H9 (cell line): ENCODE measurements around the gene SYNPO2. TPM values are rescaled to one million over a fixed set of nuclear protein-coding genes. Genes with fewer than 3 reads are reported as not detected.

ENCODE experiments used
- DNase-seq: peaks from one replicate; pipeline ENCODE4 v3.0.0-alpha.2; 2017
- H2AFZ ChIP-seq: one replicate; pipeline ENCODE4 v1.6.1; 2013; ENCODE audit warnings: mild to moderate bottlenecking, low read length, control low read depth, moderate library complexity
- H2AK5ac ChIP-seq: 2 replicates; pipeline ENCODE4 v1.6.1; 2013; ENCODE audit warnings: low read length, control low read depth, mixed read lengths; ENCODE audit not compliant: insufficient read length
- H2BK120ac ChIP-seq: one replicate; pipeline ENCODE4 v1.6.1; 2013; ENCODE audit warnings: low read depth, mild to moderate bottlenecking, low read length, control low read depth, inconsistent platforms; ENCODE audit not compliant: poor library complexity, severe bottlenecking
- H2BK12ac ChIP-seq: 2 replicates; pipeline ENCODE4 v1.6.1; 2013; ENCODE audit warnings: low read length, control low read depth, mixed read lengths, low read depth; ENCODE audit not compliant: insufficient read length
- H2BK15ac ChIP-seq: 2 replicates; pipeline ENCODE4 v1.6.1; 2013; ENCODE audit warnings: low read depth, low read length, control low read depth
- H2BK20ac ChIP-seq: one replicate; pipeline ENCODE4 v1.6.1; 2013; ENCODE audit warnings: low read depth, mild to moderate bottlenecking, low read length, control low read depth, inconsistent platforms; ENCODE audit not compliant: poor library complexity, severe bottlenecking
- H2BK5ac ChIP-seq: 2 replicates; pipeline ENCODE4 v1.6.1; 2013; ENCODE audit warnings: low read length, control low read depth, mixed read lengths; ENCODE audit not compliant: insufficient read length
- H3K14ac ChIP-seq: 2 replicates; pipeline ENCODE4 v1.6.1; 2013; ENCODE audit warnings: low read length, control low read depth; ENCODE audit not compliant: insufficient read depth
- H3K18ac ChIP-seq: 2 replicates; pipeline ENCODE4 v1.6.1; 2013; ENCODE audit warnings: low read depth, mild to moderate bottlenecking, mixed read lengths, low read length, control low read depth; ENCODE audit not compliant: insufficient read length
- H3K23ac ChIP-seq: 2 replicates; pipeline ENCODE4 v1.6.1; 2013; ENCODE audit warnings: low read length, control low read depth, mixed read lengths, low read depth; ENCODE audit not compliant: insufficient read length
- H3K23me2 ChIP-seq: 2 replicates; pipeline ENCODE4 v1.6.1; 2013; ENCODE audit warnings: low read depth, mild to moderate bottlenecking, mixed read lengths, low read length, control low read depth; ENCODE audit not compliant: insufficient read length, poor library complexity, severe bottlenecking
- H3K27ac ChIP-seq: 2 replicates; pipeline ENCODE4 v1.5.1; 2013; ENCODE audit warnings: low read length, control low read depth, mixed read lengths, low read depth; ENCODE audit not compliant: insufficient read length
- H3K27me3 ChIP-seq: 2 replicates; pipeline ENCODE4 v1.6.1; 2013; ENCODE audit warnings: low read length, control low read depth, inconsistent platforms; ENCODE audit not compliant: insufficient read depth
- H3K4ac ChIP-seq: 2 replicates; pipeline ENCODE4 v1.6.1; 2013; ENCODE audit warnings: low read depth, mild to moderate bottlenecking, control low read depth, inconsistent platforms, low read length, moderate library complexity
- H3K4me1 ChIP-seq: 2 replicates; pipeline ENCODE4 v1.6.1; 2013; ENCODE audit warnings: low read length, control low read depth, inconsistent platforms; ENCODE audit not compliant: insufficient read depth
- H3K4me2 ChIP-seq: 2 replicates; pipeline ENCODE4 v1.6.1; 2013; ENCODE audit warnings: low read length, control low read depth, mixed read lengths; ENCODE audit not compliant: insufficient read length, insufficient read depth
- H3K56ac ChIP-seq: 2 replicates; pipeline ENCODE4 v1.6.1; 2013; ENCODE audit warnings: low read depth, mild to moderate bottlenecking, mixed read lengths, low read length, control low read depth; ENCODE audit not compliant: insufficient read length
- H3K79me1 ChIP-seq: 2 replicates; pipeline ENCODE4 v1.6.1; 2013; ENCODE audit warnings: low read depth, mild to moderate bottlenecking, moderate library complexity, low read length, control low read depth, inconsistent platforms; ENCODE audit not compliant: insufficient read depth, poor library complexity, severe bottlenecking
- H3K79me2 ChIP-seq: 2 replicates; pipeline ENCODE4 v1.6.1; 2013; ENCODE audit warnings: low read length, control low read depth, inconsistent platforms; ENCODE audit not compliant: insufficient read depth
- H3K9ac ChIP-seq: 2 replicates; pipeline ENCODE4 v1.6.1; 2013; ENCODE audit warnings: low read length, control low read depth, mixed read lengths; ENCODE audit not compliant: insufficient read length; ENCODE audit errors: extremely low read depth
- H3K9me3 ChIP-seq: one replicate; pipeline ENCODE4 v1.6.1; 2013; ENCODE audit warnings: low read depth, low read length, inconsistent platforms; ENCODE audit not compliant: control insufficient read depth
- H3T11ph ChIP-seq: one replicate; pipeline ENCODE4 v1.6.1; 2013; ENCODE audit warnings: mild to moderate bottlenecking, low read length, control low read depth, inconsistent platforms
- H4K20me1 ChIP-seq: one replicate; pipeline ENCODE4 v1.6.1; 2013; ENCODE audit not compliant: control insufficient read depth, insufficient read length, insufficient read depth
- H4K5ac ChIP-seq: 2 replicates; pipeline ENCODE4 v1.6.1; 2013; ENCODE audit warnings: low read depth, mild to moderate bottlenecking, mixed read lengths, low read length, control low read depth; ENCODE audit not compliant: insufficient read length
- H4K8ac ChIP-seq: replicated peaks from 2 replicates; pipeline ENCODE4 v1.6.1; 2013; ENCODE audit warnings: low read length, control low read depth, mixed read lengths, low read depth; ENCODE audit not compliant: insufficient read length
- H4K91ac ChIP-seq: 2 replicates; pipeline ENCODE4 v1.6.1; 2013; ENCODE audit warnings: low read depth, mild to moderate bottlenecking, moderate library complexity, mixed read lengths, low read length, control low read depth; ENCODE audit not compliant: insufficient read length
- H3K27ac Mint-ChIP-seq, 3 experiments: 2 replicates in 2 of 3; 3 replicates in 1 of 3; pipeline ENCODE4 v1.8.0; 2020 to 2021; ENCODE audit warnings: mixed read lengths in 3 of 3, mild to moderate bottlenecking in 1 of 3, moderate library complexity in 1 of 3
- H3K27me3 Mint-ChIP-seq: 2 replicates; pipeline ENCODE4 v1.8.0; 2021; ENCODE audit warnings: low read depth, mild to moderate bottlenecking, moderate library complexity, mixed read lengths
- H3K36me3 Mint-ChIP-seq, 3 experiments: 2 replicates in 2 of 3; 3 replicates in 1 of 3; pipeline ENCODE4 v1.8.0; 2020 to 2021; ENCODE audit warnings: low read depth in 3 of 3, mixed read lengths in 3 of 3; ENCODE audit not compliant: insufficient read depth in 1 of 3
- H3K4me1 Mint-ChIP-seq, 2 experiments: 2 replicates each; pipeline ENCODE4 v1.8.0; 2020; ENCODE audit warnings: mixed read lengths in 2 of 2
- H3K4me3 Mint-ChIP-seq, 2 experiments: 2 replicates in 1 of 2; 3 replicates in 1 of 2; pipeline ENCODE4 v1.8.0; 2020 to 2021; ENCODE audit warnings: mild to moderate bottlenecking in 2 of 2, mixed read lengths in 2 of 2, moderate library complexity in 1 of 2
- H3K9me3 Mint-ChIP-seq, 2 experiments: 2 replicates in 1 of 2; 3 replicates in 1 of 2; pipeline ENCODE4 v1.8.0; 2020; ENCODE audit warnings: mild to moderate bottlenecking in 2 of 2, mixed read lengths in 2 of 2, moderate library complexity in 1 of 2
- CTCF ChIP-seq: fragments of 200-600 bp; sonication (generic); conservative IDR thresholded peaks from 3 replicates; pipeline ENCODE4 v1.8.0; 2021; ENCODE audit warnings: antibody characterized with exemption, mild to moderate bottlenecking
- WGBS: extraction: QIAGEN DNeasy Blood & Tissue Kit; methylation state at CpG from one replicate; pipeline ENCODE4 v1.1.7; 2013; ENCODE audit warnings: missing lambda C conversion rate, low lambda C conversion rate, mixed read lengths; ENCODE audit not compliant: insufficient read length; ENCODE audit errors: extremely low coverage; 5-methylcytosine and 5-hydroxymethylcytosine counted together
- total RNA-seq: library from RNA; stranded (reverse); gene quantifications from 2 replicates; pipeline ENCODE4 v1.2.1, GENCODE V29; 2021

SYNPO2 gene
- total RNA-seq, 1 experiment from 2014 or later = 1.1 TPM

GRCh38 chr4:118898684-118899138 is 10.1 kb downstream of the SYNPO2 start:
- no peak overlapping the region for H3K4ac ChIP-seq
- H3K27ac Mint-ChIP-seq = no peak overlapping the region; a peak in 1 of 7 replicates
- H3K18ac ChIP-seq = no peak overlapping the region
- H2AFZ ChIP-seq = no peak overlapping the region
- no peak overlapping the region for H2BK120ac ChIP-seq
- H3K27ac ChIP-seq = no peak overlapping the region
- no peaks in the 10 kb centered on the region for H4K20me1 ChIP-seq
- no peaks in the 10 kb centered on the region for H3K79me1 ChIP-seq
- H3K4me3 Mint-ChIP-seq = no peak overlapping the region
- peaks cover 3% of the 10 kb centered on the region; the same call in 1 of the 2 replicates for H3K4me1 ChIP-seq
- no peak overlapping the region for H4K5ac ChIP-seq
- no peak overlapping the region for H4K91ac ChIP-seq
- H3K4me2 ChIP-seq = no peak overlapping the region
- H2AK5ac ChIP-seq = no peak overlapping the region
- H3K56ac ChIP-seq = no peak overlapping the region
- H4K8ac ChIP-seq = no peak overlapping the region
- H3K14ac ChIP-seq = no peak overlapping the region
- H3K27me3 Mint-ChIP-seq = peaks cover 2% of the 10 kb centered on the region; the same call in 1 of the 2 replicates
- no CpG with 5 or more reads among the region's 6 CpGs for WGBS
- no peak overlapping the region for H2BK5ac ChIP-seq
- H3T11ph ChIP-seq = no peak overlapping the region
- no peak for DNase-seq
- TF ChIP-seq CTCF = no peak
- H3K36me3 Mint-ChIP-seq = no peaks in the 10 kb centered on the region; a peak in 2 of 7 replicates
- no peak overlapping the region for H2BK20ac ChIP-seq
- no peak overlapping the region for H3K9ac ChIP-seq
- H2BK15ac ChIP-seq = no peak overlapping the region
- H3K9me3 Mint-ChIP-seq = no peaks in the 10 kb centered on the region
- no peak overlapping the region for H3K23ac ChIP-seq
- no peaks in the 10 kb centered on the region for H3K79me2 ChIP-seq
- no peak overlapping the region for H2BK12ac ChIP-seq
- H3K9me3 ChIP-seq = no peaks in the 10 kb centered on the region
- H3K27me3 ChIP-seq = no peaks in the 10 kb centered on the region
- no peaks in the 10 kb centered on the region for H3K23me2 ChIP-seq
- peaks cover 2 to 3% of the 10 kb centered on the region in 2 experiments; a peak in 2 of 4 replicates for H3K4me1 Mint-ChIP-seq
